Pancreas (tissue), 10 donors: Measurements from ENCODE around the gene LELP1. TPM values are rescaled to one million over a fixed set of nuclear protein-coding genes. Genes with fewer than 3 reads are reported as not detected.

ENCODE experiments used
- ATAC-seq, 4 donors: fragments of 200-7000 bp; cut with Tn5 transposase; one replicate each; pipeline versions ENCODE4 v1.8.0 to v1.9.1; 2020; ENCODE audit warnings: mild to moderate bottlenecking in 4 of 4, moderate library complexity in 4 of 4
- DNase-seq, 6 donors: peaks; one replicate each; pipeline ENCODE4 v3.0.0-alpha.2; 2020
- FAIRE-seq: peaks from 2 replicates; lab custom pipeline; 2012; peaks lifted over from hg19 to GRCh38; lab: Jason Lieb, UNC
- H3K27ac ChIP-seq, 4 donors: fragments of 200-600 bp; sonication (generic); 1 replicate in 3 of 4; 2 replicates in 1 of 4; pipeline versions ENCODE4 v1.5.0 to v1.8.0; 2020
- H3K27me3 ChIP-seq, 4 donors: fragments of 200-600 bp; one replicate each; pipeline ENCODE4 v1.8.0; 2021
- H3K36me3 ChIP-seq, 3 donors: fragments of 200-600 bp; sonication (generic) in 1 of 3; one replicate each; pipeline versions ENCODE4 v1.5.0 to v1.8.0; 2020 to 2021
- H3K4me1 ChIP-seq, 3 donors: fragments of 200-600 bp; one replicate each; pipeline ENCODE4 v1.8.0; 2021
- H3K4me3 ChIP-seq, 4 donors: fragments of 200-600 bp; sonication (generic) in 2 of 4; one replicate each; pipeline versions ENCODE4 v1.5.0 to v1.8.0; 2020 to 2021
- H3K9me3 ChIP-seq, 4 donors: fragments of 200-600 bp; one replicate each; pipeline ENCODE4 v1.8.0; 2021
- WGBS, 2 donors: extraction: QIAGEN DNeasy Blood & Tissue Kit; methylation state at CpG; one replicate each; pipeline ENCODE4 v1.1.7; 2013; 5-methylcytosine and 5-hydroxymethylcytosine counted together
- intact Hi-C, 3 donors: fragments of 100-400 bp; cut with DNase I; formaldehyde crosslinking; loops; one replicate each; pipeline versions ENCODE4 v1.11.1 to v1.14.2; 2022
- polyA plus RNA-seq, 2 donors: library from polyadenylated mRNA; stranded (reverse); fragments of 200-250 nt; gene quantifications; one replicate each; pipeline ENCODE4 v1.2.3, GENCODE V29; 2013
- total RNA-seq, 6 donors: library from RNA; stranded (reverse); fragmentation: NEBNext Ultra II Directional in 4 of 6; extraction: Animal tissue kit (Norgen Biotek cat#: 25700) in 4 of 6; gene quantifications; one replicate each; pipeline versions ENCODE4 v1.2.1 to v1.2.4, GENCODE V29; 2021 to 2023
- TF ChIP-seq, protein P1 (sequence below), 4 donors: fragments of 200-600 bp; sonication (generic) in 3 of 4; IDR thresholded peaks; one replicate each; pipeline versions ENCODE4 v1.5.0 to v1.8.0; 2021; ENCODE audit warnings: antibody characterized with exemption in 4 of 4
- donor health status: healthy with polysubstance abuse.
- donor health status: DM: no; HTN: no; CAD: no; lungs with moderate emphysema.
- donor health status: DM: no; HTN: no; CAD: no.
- donor health status: control.
- donor health status: control.
- donor health status: Bipolar disorder and iron deficiency.
- donor health status: DM: yes; HTN: yes; CAD: no.
- donor health status: DM: no; HTN: no; CAD: no.
- donor health status: DM: no; HTN: no; CAD: no.
- donor health status: DM: yes; HTN: yes; CAD: no.

The LELP1 gene
- total and polyA plus RNA-seq, 8 donors: not detected

- ATAC-seq: no peak
- TF ChIP-seq, protein P1, sequence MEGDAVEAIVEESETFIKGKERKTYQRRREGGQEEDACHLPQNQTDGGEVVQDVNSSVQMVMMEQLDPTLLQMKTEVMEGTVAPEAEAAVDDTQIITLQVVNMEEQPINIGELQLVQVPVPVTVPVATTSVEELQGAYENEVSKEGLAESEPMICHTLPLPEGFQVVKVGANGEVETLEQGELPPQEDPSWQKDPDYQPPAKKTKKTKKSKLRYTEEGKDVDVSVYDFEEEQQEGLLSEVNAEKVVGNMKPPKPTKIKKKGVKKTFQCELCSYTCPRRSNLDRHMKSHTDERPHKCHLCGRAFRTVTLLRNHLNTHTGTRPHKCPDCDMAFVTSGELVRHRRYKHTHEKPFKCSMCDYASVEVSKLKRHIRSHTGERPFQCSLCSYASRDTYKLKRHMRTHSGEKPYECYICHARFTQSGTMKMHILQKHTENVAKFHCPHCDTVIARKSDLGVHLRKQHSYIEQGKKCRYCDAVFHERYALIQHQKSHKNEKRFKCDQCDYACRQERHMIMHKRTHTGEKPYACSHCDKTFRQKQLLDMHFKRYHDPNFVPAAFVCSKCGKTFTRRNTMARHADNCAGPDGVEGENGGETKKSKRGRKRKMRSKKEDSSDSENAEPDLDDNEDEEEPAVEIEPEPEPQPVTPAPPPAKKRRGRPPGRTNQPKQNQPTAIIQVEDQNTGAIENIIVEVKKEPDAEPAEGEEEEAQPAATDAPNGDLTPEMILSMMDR (IDR thresholded peaks at IDR 0.05): no peak
- no peak for DNase-seq
- no peak for FAIRE-seq
- no peaks in the 10 kb centered on the region for H3K4me1 ChIP-seq
- intact Hi-C loops: no loop called here
- H3K36me3 ChIP-seq: no peaks in the 10 kb centered on the region
- H3K4me3 ChIP-seq: no peak overlapping the region
- no peak overlapping the region for H3K27ac ChIP-seq
- WGBS, 2 donors: 68 to 76% methylated on average over 1 of the region's 1 CpG
- H3K27me3 ChIP-seq: no peaks in the 10 kb centered on the region
- H3K9me3 ChIP-seq: no peaks in the 10 kb centered on the region
Measured at GRCh38 chr1:153242160-153242559, 38.9 kb downstream of the LELP1 start.

DNA sequence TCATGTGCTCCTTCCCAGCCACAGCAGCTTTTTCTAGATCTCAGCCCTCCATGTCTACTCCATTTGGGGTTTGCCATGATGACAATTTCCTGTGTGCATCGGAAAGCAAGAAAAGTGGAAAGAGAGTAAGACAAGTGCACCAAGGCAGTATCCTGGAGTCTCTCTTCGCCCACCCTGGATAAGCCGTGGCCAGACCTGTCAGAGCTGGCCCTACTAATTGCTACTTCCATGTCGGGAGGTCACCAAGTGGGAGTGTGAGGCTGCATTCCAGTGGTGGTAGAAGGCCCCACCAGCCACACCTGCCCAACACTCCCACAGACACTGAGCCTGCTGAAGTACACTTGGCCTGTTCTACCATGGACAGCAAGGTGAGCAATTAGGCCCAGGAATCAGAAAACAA, 42.2 kb downstream of the LELP1 start:
- TF ChIP-seq, protein P1 (IDR thresholded peaks at IDR 0.05): no peak
- no peak overlapping the region for H3K4me3 ChIP-seq
- intact Hi-C loops: no loop called here
- FAIRE-seq: no peak
- no peaks in the 10 kb centered on the region for H3K36me3 ChIP-seq
- no peak for ATAC-seq
- H3K27me3 ChIP-seq: no peaks in the 10 kb centered on the region
- no peak for DNase-seq
- no peak overlapping the region for H3K27ac ChIP-seq
- no peaks in the 10 kb centered on the region for H3K4me1 ChIP-seq
- 73 to 79% methylated on average over 4 of the region's 4 CpGs for WGBS, 2 donors
- no peaks in the 10 kb centered on the region for H3K9me3 ChIP-seq

GRCh38 chr1:153246018-153246417, 42.8 kb downstream of the LELP1 start:
- Histone ChIP-seq H3K9me3 (no peaks in the 10 kb centered on the region), H3K4me3 (no peak overlapping the region), H3K4me1 (no peaks in the 10 kb centered on the region), H3K27me3 (no peaks in the 10 kb centered on the region), H3K27ac (no peak overlapping the region), H3K36me3 (no peaks in the 10 kb centered on the region)
- WGBS, 2 donors: 74 to 80% methylated on average over 1 of the region's 1 CpG
- no peak for ATAC-seq
- no peak for DNase-seq
- TF ChIP-seq, protein P1 (IDR thresholded peaks at IDR 0.05): no peak
- intact Hi-C loops: no loop called here
- no peak for FAIRE-seq

GRCh38 chr1:153246825-153247224, 43.6 kb downstream of the LELP1 start:
- no peaks in the 10 kb centered on the region for H3K9me3 ChIP-seq
- H3K27me3 ChIP-seq: no peaks in the 10 kb centered on the region
- H3K27ac ChIP-seq: no peak overlapping the region
- DNase-seq (no peak), ATAC-seq (no peak), FAIRE-seq (no peak)
- H3K4me3 ChIP-seq: no peak overlapping the region
- intact Hi-C loops: no loop called here
- no peaks in the 10 kb centered on the region for H3K4me1 ChIP-seq
- 45 to 50% methylated on average over 2 of the region's 2 CpGs for WGBS, 2 donors
- TF ChIP-seq, protein P1 (IDR thresholded peaks at IDR 0.05): no peak
- no peaks in the 10 kb centered on the region for H3K36me3 ChIP-seq

DNA sequence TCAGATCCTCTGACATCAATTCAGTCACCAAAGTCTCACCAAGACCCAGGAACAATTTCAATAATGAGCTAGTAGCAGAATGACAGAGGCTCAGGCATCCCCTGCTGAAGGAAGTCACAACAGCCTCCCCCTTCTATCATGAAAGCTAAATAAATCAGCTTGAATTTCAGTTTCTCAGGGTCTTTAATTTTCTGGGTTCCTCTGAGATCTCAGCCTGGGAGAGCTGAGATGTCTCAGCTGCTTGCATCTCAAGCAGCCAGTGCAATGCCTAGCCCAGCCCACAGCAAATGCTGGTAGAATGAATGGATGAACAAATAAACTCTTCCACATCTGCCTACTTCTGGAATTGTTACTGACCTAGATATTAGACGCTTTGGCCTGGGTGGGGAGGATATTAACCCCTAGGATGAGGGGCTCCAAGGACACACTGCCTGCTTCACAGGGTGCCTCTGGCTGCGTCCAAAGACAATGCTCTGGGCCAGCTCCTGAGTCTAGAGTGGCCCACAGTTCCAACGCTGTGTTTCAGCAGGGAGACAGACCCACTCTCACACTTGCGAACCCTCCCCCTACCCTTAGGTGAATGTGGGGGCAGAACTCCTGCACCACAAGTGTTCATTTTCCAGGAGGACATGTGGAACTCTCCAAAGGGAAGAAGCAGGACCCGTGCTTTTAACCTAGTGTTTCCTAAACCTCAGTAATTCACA, 45.1 kb downstream of the LELP1 start:
- no peaks in the 10 kb centered on the region for H3K36me3 ChIP-seq
- no peaks in the 10 kb centered on the region for H3K4me1 ChIP-seq
- H3K9me3 ChIP-seq: no peaks in the 10 kb centered on the region
- no peaks in the 10 kb centered on the region for H3K27me3 ChIP-seq
- FAIRE-seq (no peak), DNase-seq (no peak), ATAC-seq (no peak)
- H3K27ac ChIP-seq: no peak overlapping the region
- WGBS, 2 donors: 51 to 55% methylated on average over 5 of the region's 5 CpGs
- intact Hi-C loops: no loop called here
- TF ChIP-seq, protein P1 (IDR thresholded peaks at IDR 0.05): no peak
- H3K4me3 ChIP-seq: no peak overlapping the region
